H1 (cell line): ENCODE data around the gene SEL1L2. TPM values are rescaled to one million over a fixed set of nuclear protein-coding genes. Genes with fewer than 3 reads are reported as not detected.

Experiments
- polyA plus RNA-seq, 7 experiments: library from polyadenylated mRNA; depleted of rRNA in 3 of 7; stranded (reverse) in 5 of 7; unstranded in 2 of 7; fragments of >200 nt in 5 of 7; fragments of 200-250 nt in 2 of 7; gene quantifications; 1 replicate in 5 of 7; 2 replicates in 1 of 7; 4 replicates in 1 of 7; pipeline versions ENCODE4 v1.2.1 to v1.2.3, GENCODE V29; 2011 to 2013; ENCODE audit warnings: missing spikeins in 2 of 7, mixed read lengths in 2 of 7
- small RNA-seq: library from polyadenylated mRNA; stranded (forward); fragments of <200 nt; extraction: miRNeasy Mini kit (QIAGEN cat#:217004); gene quantifications from one replicate; pipeline ENCODE3, GENCODE V24; 2013; ENCODE audit not compliant: insufficient read depth
- total RNA-seq: library from RNA; stranded (reverse); fragmentation: NEBNext Ultra II Directional; extraction: Animal tissue kit (Norgen Biotek cat#: 25700); gene quantifications from 2 replicates; pipeline ENCODE4 v1.2.1, GENCODE V29; 2021

SEL1L2 gene
- total and polyA plus RNA-seq, 2 of the 8 experiments (the other 6 are each of a cell fraction or from before 2014, with no cell fraction given): not detected

Small RNA genes lying within 50 kb of the gene (small RNA-seq; reads per million reads assigned to genes)
- not detected for gene RNU6-278P
- gene RPS3P1: not detected

Other genes starting within 250 kb of the SEL1L2 start
- 31.1 and 32.9 TPM in 2 replicates for gene ESF1, start 205.7 kb downstream of the SEL1L2 start, total RNA-seq
- 0.78 and 1.1 TPM in 2 replicates for gene ESF1, start 205.7 kb downstream of the SEL1L2 start, polyA plus RNA-seq (2011; rRNA removed)
- gene NDUFAF5, start 205.6 kb downstream of the SEL1L2 start, total RNA-seq: 26.7 and 32.3 TPM in 2 replicates
- gene NDUFAF5, start 205.6 kb downstream of the SEL1L2 start, polyA plus RNA-seq (2011; rRNA removed): 9.2 and 11.8 TPM in 2 replicates
- gene MACROD2, start 4.9 kb upstream of the SEL1L2 start, total RNA-seq: 2.9 and 3.9 TPM in 2 replicates
- 0.70 and 1.8 TPM in 2 replicates for gene MACROD2, start 4.9 kb upstream of the SEL1L2 start, polyA plus RNA-seq (2011; rRNA removed)